WERI-Rb-1 (cell line): Measurements from ENCODE around the gene TBCCD1.

Experiments used
- DNase-seq: peaks from one replicate; pipeline ENCODE4 v3.0.0-alpha.2; 2020
- H3K27ac ChIP-seq: fragments of 250-450 bp; sonication (Bioruptor Pico); 2 replicates; pipeline ENCODE4 v1.5.1; 2020; ENCODE audit warnings: mild to moderate bottlenecking, moderate library complexity
- H3K27me3 ChIP-seq: fragments of 250-450 bp; sonication (Bioruptor Pico); 2 replicates; pipeline ENCODE4 v1.5.1; 2021; ENCODE audit warnings: mild to moderate bottlenecking, low read depth, moderate library complexity; ENCODE audit not compliant: insufficient read depth, severe bottlenecking
- H3K36me3 ChIP-seq: fragments of 250-450 bp; sonication (Bioruptor Pico); 2 replicates; pipeline ENCODE4 v1.5.1; 2020; ENCODE audit warnings: mild to moderate bottlenecking, moderate library complexity
- H3K4me3 ChIP-seq: 2 replicates; pipeline ENCODE4 v1.5.1; 2011; ENCODE audit warnings: low read depth, mild to moderate bottlenecking, control low read depth, low read length
- H3K9me3 ChIP-seq: fragments of 250-450 bp; sonication (Bioruptor Pico); 2 replicates; pipeline ENCODE4 v1.5.1; 2021; ENCODE audit warnings: mild to moderate bottlenecking, moderate library complexity; ENCODE audit not compliant: severe bottlenecking
- TF ChIP-seq, protein P1 (sequence below): IDR thresholded peaks from 2 replicates; pipeline ENCODE4 v1.5.1; 2011; ENCODE audit warnings: low read depth, mild to moderate bottlenecking, control low read depth, inconsistent platforms, low read length

Gene TBCCD1

DNA sequence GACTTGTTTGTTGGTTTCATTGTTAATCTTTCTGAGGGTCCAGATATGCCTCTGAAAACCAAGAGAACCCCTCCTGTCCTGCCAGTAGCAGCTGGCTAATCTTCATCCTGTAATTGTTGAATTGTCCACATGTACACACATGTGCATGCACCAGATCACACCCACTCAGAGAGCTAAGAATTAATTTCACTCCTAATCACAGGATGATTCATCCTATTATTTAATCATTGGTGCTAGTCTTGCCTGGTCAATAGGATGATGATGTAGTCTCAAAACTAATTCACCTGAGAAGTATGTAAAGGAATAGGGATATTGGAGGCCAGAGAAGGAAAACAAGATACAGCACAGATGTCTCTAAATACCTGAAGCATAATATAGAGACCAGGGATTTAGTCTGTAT lies 37.9 kb upstream of the TBCCD1 start:
- TF ChIP-seq, protein P1, sequence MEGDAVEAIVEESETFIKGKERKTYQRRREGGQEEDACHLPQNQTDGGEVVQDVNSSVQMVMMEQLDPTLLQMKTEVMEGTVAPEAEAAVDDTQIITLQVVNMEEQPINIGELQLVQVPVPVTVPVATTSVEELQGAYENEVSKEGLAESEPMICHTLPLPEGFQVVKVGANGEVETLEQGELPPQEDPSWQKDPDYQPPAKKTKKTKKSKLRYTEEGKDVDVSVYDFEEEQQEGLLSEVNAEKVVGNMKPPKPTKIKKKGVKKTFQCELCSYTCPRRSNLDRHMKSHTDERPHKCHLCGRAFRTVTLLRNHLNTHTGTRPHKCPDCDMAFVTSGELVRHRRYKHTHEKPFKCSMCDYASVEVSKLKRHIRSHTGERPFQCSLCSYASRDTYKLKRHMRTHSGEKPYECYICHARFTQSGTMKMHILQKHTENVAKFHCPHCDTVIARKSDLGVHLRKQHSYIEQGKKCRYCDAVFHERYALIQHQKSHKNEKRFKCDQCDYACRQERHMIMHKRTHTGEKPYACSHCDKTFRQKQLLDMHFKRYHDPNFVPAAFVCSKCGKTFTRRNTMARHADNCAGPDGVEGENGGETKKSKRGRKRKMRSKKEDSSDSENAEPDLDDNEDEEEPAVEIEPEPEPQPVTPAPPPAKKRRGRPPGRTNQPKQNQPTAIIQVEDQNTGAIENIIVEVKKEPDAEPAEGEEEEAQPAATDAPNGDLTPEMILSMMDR = no peak
- no peak overlapping the region for H3K27ac ChIP-seq
- DNase-seq = no peak
- no peaks in the 10 kb centered on the region for H3K36me3 ChIP-seq
- no peaks in the 10 kb centered on the region for H3K9me3 ChIP-seq
- H3K27me3 ChIP-seq = peaks cover 2% of the 10 kb centered on the region
- H3K4me3 ChIP-seq = no peak overlapping the region

DNA sequence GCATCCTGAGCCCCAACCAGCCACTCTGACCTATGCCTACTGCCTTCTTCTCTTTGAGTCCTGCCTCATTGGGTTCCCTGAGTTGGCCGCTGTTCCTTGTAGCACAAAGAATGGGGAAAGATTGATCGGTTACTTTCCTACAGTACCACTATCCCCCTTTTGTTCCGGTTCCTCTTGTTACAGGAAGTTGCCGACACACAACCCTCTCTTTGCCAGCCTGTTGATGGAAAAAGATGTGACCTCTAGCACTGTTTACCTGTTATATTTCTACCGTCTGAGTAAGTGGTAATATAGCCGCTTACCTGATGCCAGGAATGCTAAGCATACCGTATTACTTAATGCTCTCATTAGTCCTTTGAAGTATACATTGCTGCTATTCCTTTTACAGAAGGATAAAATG lies 36.0 kb upstream of the TBCCD1 start:
- Histone ChIP-seq H3K36me3 (no peaks in the 10 kb centered on the region), H3K27me3 (peaks cover 2% of the 10 kb centered on the region), H3K27ac (no peak overlapping the region), H3K4me3 (no peak overlapping the region), H3K9me3 (no peaks in the 10 kb centered on the region)
- DNase-seq = no peak
- TF ChIP-seq, protein P1 = no peak

DNA sequence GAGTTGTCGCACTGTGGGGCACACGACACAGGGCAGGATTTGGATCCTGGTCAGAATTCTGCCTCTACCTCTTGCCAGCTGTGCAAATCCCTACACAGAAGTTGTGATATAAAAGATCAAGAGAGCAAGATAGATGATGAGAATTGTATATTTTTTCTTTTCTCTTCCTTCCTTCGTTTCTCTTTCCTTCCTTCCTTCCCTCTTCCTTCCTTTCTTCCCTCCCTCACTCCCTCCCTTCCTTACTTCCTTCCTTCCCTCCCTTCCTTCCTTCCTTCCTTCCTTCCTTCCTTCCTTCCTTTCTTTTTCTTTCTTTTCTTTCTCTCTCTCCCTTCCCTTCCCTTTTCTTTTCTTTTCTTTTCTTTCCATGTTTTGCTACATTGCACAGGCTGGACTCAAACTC lies 33.8 kb upstream of the TBCCD1 start:
- no peak overlapping the region for H3K27ac ChIP-seq

DNA sequence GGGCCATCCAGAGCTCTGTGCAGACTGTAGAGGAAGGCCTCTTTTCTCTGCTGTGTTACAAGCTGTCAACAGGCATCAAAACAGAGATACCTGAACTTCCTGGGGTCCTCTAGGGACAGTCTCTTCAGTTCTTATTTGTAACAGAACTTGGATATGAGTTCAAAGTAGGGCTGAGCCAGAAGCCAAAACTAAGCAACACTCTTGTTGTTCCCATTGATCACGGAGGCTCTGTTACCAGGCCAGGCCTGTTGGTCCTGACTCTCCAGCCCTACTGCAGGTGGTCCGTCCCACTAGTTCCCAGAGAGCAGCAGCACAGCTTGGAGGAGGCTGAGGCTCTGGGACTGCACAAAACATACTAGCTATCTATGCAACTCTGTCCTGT lies 32.6 kb upstream of the TBCCD1 start:
- H3K9me3 ChIP-seq = no peaks in the 10 kb centered on the region
- H3K27me3 ChIP-seq = no peaks in the 10 kb centered on the region
- DNase-seq = no peak
- TF ChIP-seq, protein P1 = no peak
- H3K27ac ChIP-seq = no peak overlapping the region
- H3K36me3 ChIP-seq = no peaks in the 10 kb centered on the region
- H3K4me3 ChIP-seq = no peak overlapping the region

More for the DNA sequence above, 33.8 kb upstream of the TBCCD1 start:
- no peak for DNase-seq
- Histone ChIP-seq H3K4me3 (no peak overlapping the region), H3K27me3 (peaks cover 2% of the 10 kb centered on the region), H3K9me3 (no peaks in the 10 kb centered on the region), H3K36me3 (no peaks in the 10 kb centered on the region)
- TF ChIP-seq, protein P1 = no peak

DNA sequence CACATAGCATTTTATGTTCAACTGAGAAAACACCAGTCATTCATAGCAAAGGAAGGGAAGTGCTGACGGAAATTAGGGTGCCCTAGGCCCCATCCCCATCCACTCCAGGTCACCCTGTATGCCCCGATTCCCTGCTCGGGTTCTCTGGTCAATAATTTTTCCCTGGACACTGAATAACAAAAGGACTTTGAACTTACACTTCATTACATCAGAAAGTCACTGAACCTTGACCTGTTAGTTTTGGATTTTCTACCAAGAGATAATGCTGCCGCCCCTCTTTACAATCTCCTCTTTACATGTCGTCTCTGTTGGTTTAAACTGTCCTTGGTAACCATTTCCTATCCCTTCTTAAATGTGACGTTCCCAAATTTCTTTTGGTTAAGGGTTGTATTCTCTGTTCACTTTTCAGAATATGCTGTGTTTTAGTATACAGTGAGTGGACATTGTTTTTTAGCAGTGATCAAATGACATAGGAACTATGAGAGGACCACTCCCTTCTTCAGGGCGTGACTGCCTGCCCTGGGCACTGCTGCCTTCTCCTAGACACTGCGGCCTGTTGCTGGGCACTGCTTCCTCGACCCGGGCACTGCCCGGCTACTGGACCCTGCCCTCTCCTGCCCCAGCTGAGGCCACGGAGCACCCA lies 32.1 kb upstream of the TBCCD1 start:
- Histone ChIP-seq H3K36me3 (no peaks in the 10 kb centered on the region), H3K27ac (no peak overlapping the region), H3K9me3 (no peaks in the 10 kb centered on the region), H3K4me3 (no peak overlapping the region), H3K27me3 (no peaks in the 10 kb centered on the region)
- TF ChIP-seq, protein P1 = no peak
- no peak for DNase-seq

DNA sequence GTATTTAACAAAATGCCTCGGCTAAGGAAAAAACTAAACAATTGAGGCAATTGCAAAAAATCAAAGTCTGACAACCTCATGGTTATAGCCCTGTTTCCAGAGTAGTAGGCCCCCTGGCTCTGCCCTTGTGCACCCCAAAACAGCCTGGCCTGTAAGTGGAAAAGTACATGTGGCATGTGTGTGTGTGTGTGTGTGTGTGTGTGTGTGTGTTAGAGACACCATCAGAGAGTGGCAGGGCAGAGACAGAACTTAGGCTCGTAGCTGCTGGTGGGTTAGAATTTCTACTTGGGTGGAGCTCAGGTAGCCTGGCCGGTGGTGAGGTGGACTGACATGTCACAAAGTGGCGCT lies 31.6 kb upstream of the TBCCD1 start:
- no peaks in the 10 kb centered on the region for H3K36me3 ChIP-seq
- no peak for DNase-seq
- H3K9me3 ChIP-seq = no peaks in the 10 kb centered on the region
- H3K4me3 ChIP-seq = no peak overlapping the region
- H3K27ac ChIP-seq = no peak overlapping the region
- H3K27me3 ChIP-seq = no peaks in the 10 kb centered on the region
- TF ChIP-seq, protein P1 = no peak
